Calu3 (cell line): ENCODE measurements around the gene ZNF92. TPM values are rescaled to one million over a fixed set of nuclear protein-coding genes. Genes with fewer than 3 reads are reported as not detected.
"Not testable (repeated sequence)": the region's sequence is repeated elsewhere in the genome, so short reads cannot be mapped to it uniquely, and the experiment has no call there.

Experiments
- BruUV-seq: library from RNA; stranded (reverse); fragments of 400-500 nt; replicated peaks from 2 replicates; lab custom pipeline; 2021; lab: Mats Ljungman, UMichigan
- CTCF ChIA-PET: fragments of 300-600 bp; sonication (Branson Sonifier 250); formaldehyde crosslinking; loops from one replicate; lab custom pipeline; 2022; ENCODE audit warnings: antibody characterized with exemption; lab: Charles Lee
- DNase-seq: peaks from one replicate; pipeline ENCODE4 v3.0.0; 2022
- H3K27ac Mint-ChIP-seq: one replicate; pipeline ENCODE4 v1.8.0; 2022; ENCODE audit warnings: mixed read lengths; ENCODE audit not compliant: unreplicated experiment
- H3K27me3 Mint-ChIP-seq: one replicate; pipeline ENCODE4 v1.8.0; 2022; ENCODE audit warnings: mixed read lengths; ENCODE audit not compliant: unreplicated experiment
- H3K36me3 Mint-ChIP-seq: one replicate; pipeline ENCODE4 v1.8.0; 2022; ENCODE audit warnings: mild to moderate bottlenecking, moderate library complexity, mixed read lengths; ENCODE audit not compliant: insufficient read depth, unreplicated experiment
- H3K4me1 Mint-ChIP-seq: one replicate; pipeline ENCODE4 v1.8.0; 2022; ENCODE audit warnings: mild to moderate bottlenecking, low read depth, mixed read lengths; ENCODE audit not compliant: unreplicated experiment
- H3K4me3 Mint-ChIP-seq: one replicate; pipeline ENCODE4 v1.8.0; 2022; ENCODE audit warnings: mild to moderate bottlenecking, low read depth, moderate library complexity, mixed read lengths; ENCODE audit not compliant: unreplicated experiment
- H3K9me3 Mint-ChIP-seq: one replicate; pipeline ENCODE4 v1.8.0; 2022; ENCODE audit warnings: low read depth, mixed read lengths; ENCODE audit not compliant: unreplicated experiment
- CTCF ChIP-seq: fragments of 200-600 bp; IDR thresholded peaks from one replicate; pipeline ENCODE4 v1.8.0; 2022; ENCODE audit warnings: antibody characterized with exemption; ENCODE audit not compliant: unreplicated experiment
- intact Hi-C: fragments of 100-400 bp; cut with micrococcal nuclease; formaldehyde crosslinking; loops from one replicate; pipeline ENCODE4 v1.10.0; 2022; ENCODE audit not compliant: unreplicated experiment
- total RNA-seq: library from RNA; stranded (reverse); gene quantifications from 2 replicates; pipeline ENCODE4 v1.2.3, GENCODE V29; 2022

ZNF92 gene
- total RNA-seq, 1 experiment from 2014 or later = 8.0 TPM

- no peak overlapping the region for H3K4me3 Mint-ChIP-seq
- H3K27me3 Mint-ChIP-seq = no peaks in the 10 kb centered on the region
- intact Hi-C loops = no loop called here
- CTCF ChIA-PET = no interaction called here
- no peak overlapping the region for H3K27ac Mint-ChIP-seq
- DNase-seq = no peak
- BruUV-seq = no TSS peak
- H3K4me1 Mint-ChIP-seq = no peaks in the 10 kb centered on the region
- H3K9me3 Mint-ChIP-seq = no peaks in the 10 kb centered on the region
- H3K36me3 Mint-ChIP-seq = no peaks in the 10 kb centered on the region
- no peak for TF ChIP-seq CTCF
Measured at GRCh38 chr7:65438598-65438997, 64.9 kb downstream of the ZNF92 start.

GRCh38 chr7:65441010-65441409 is 67.4 kb downstream of the ZNF92 start:
- CTCF ChIA-PET = no interaction called here
- no peaks in the 10 kb centered on the region for H3K36me3 Mint-ChIP-seq
- intact Hi-C loops = no loop called here
- DNase-seq = no peak
- no peak overlapping the region for H3K27ac Mint-ChIP-seq
- BruUV-seq = no TSS peak
- H3K9me3 Mint-ChIP-seq = no peaks in the 10 kb centered on the region
- H3K4me1 Mint-ChIP-seq = no peaks in the 10 kb centered on the region
- TF ChIP-seq CTCF = no peak
- H3K4me3 Mint-ChIP-seq = no peak overlapping the region
- no peaks in the 10 kb centered on the region for H3K27me3 Mint-ChIP-seq

- Mint-ChIP-seq H3K27ac (no peak overlapping the region), H3K9me3 (no peaks in the 10 kb centered on the region), H3K4me1 (no peaks in the 10 kb centered on the region), H3K4me3 (no peak overlapping the region), H3K27me3 (no peaks in the 10 kb centered on the region), H3K36me3 (no peaks in the 10 kb centered on the region)
- no peak for TF ChIP-seq CTCF
- BruUV-seq = no TSS peak
- no peak for DNase-seq
- CTCF ChIA-PET = no interaction called here
- intact Hi-C loops = no loop called here
Measured at GRCh38 chr7:65444205-65444842, 70.7 kb downstream of the ZNF92 start.

- intact Hi-C loops = no loop called here
- no peaks in the 10 kb centered on the region for H3K9me3 Mint-ChIP-seq
- no peaks in the 10 kb centered on the region for H3K4me1 Mint-ChIP-seq
- no peak overlapping the region for H3K27ac Mint-ChIP-seq
- no peak for TF ChIP-seq CTCF
- CTCF ChIA-PET = no interaction called here
- no peaks in the 10 kb centered on the region for H3K27me3 Mint-ChIP-seq
- no peaks in the 10 kb centered on the region for H3K36me3 Mint-ChIP-seq
- no peak overlapping the region for H3K4me3 Mint-ChIP-seq
- BruUV-seq = no TSS peak
- DNase-seq = no peak
Measured at GRCh38 chr7:65444899-65445823, 71.5 kb downstream of the ZNF92 start.

- H3K4me1 Mint-ChIP-seq, H3K4me3 Mint-ChIP-seq, BruUV-seq, H3K36me3 Mint-ChIP-seq, H3K27me3 Mint-ChIP-seq, H3K27ac Mint-ChIP-seq, H3K9me3 Mint-ChIP-seq, intact Hi-C loops: not testable (repeated sequence)
- DNase-seq = peak; percentile 2
- CTCF ChIA-PET = interaction anchor here (0.6 kb wide), 1 partner anchor 164 kb away, joined by 4 read pairs; no protein-coding TSS in a partner anchor
Measured at GRCh38 chr7:65447041-65447440, 73.4 kb downstream of the ZNF92 start.
